ENCODE results near the gene SLX1B. TPM values are rescaled to one million over a fixed set of nuclear protein-coding genes. Genes with fewer than 3 reads are reported as not detected.
"Not testable (repeated sequence)": the region's sequence is repeated elsewhere in the genome, so short reads cannot be mapped to it uniquely, and the experiment has no call there.

SLX1B gene
- total RNA-seq, 2 donors from 2014 or later, result 85.2 to 110 TPM

- ATAC-seq (replicated peaks); H3K27ac Mint-ChIP-seq; H3K27me3 Mint-ChIP-seq; H3K36me3 Mint-ChIP-seq (ENCODE audit: low read depth); H3K9me3 Mint-ChIP-seq; H3K4me1 Mint-ChIP-seq; H3K4me3 Mint-ChIP-seq: not testable (repeated sequence)
Measured at GRCh38 chr16:29482276-29482675, 27.9 kb downstream of the SLX1B start.

- H3K4me3 Mint-ChIP-seq; ATAC-seq (replicated peaks); H3K4me1 Mint-ChIP-seq; H3K27ac Mint-ChIP-seq; H3K27me3 Mint-ChIP-seq; H3K36me3 Mint-ChIP-seq (ENCODE audit: low read depth); H3K9me3 Mint-ChIP-seq: not testable (repeated sequence)
Measured at GRCh38 chr16:29506308-29506707, 52.0 kb downstream of the SLX1B start, which contains the start of gene NPIPB12. Gene NPIPB12 (minus strand): TSS chr16:29506408.

Other genes with a start within 250 kb of the SLX1B start
- gene NPIPB11, start 47.8 kb upstream of the SLX1B start, total RNA-seq, result 1 to 10 TPM; 2.1 to 3.9 TPM
- gene BOLA2, start 182 bp upstream of the SLX1B start, total RNA-seq, result 10 to 100 TPM; 19.8 to 25.1 TPM
- gene SULT1A4, start 5.4 kb downstream of the SLX1B start, total RNA-seq, result 1 to 10 TPM; 2.1 to 3.8 TPM
- gene NPIPB12, start 51.9 kb downstream of the SLX1B start, total RNA-seq, result 100 to 1,000 TPM; 101 to 105 TPM
- 100 to 1,000 TPM; 137 to 173 TPM for gene SPN, start 208.7 kb downstream of the SLX1B start, total RNA-seq
- 1 to 10 TPM; 3.2 to 4.3 TPM for gene QPRT, start 224.6 kb downstream of the SLX1B start, total RNA-seq

Measured in activated T-helper 17 cell treated with anti-CD3 and anti-CD28 coated beads, Interleukin-2, amount 50 U/mL, for 72 hours (primary cell).